ENCODE measurements around the gene ZFPL1.

Gene ZFPL1

DNA sequence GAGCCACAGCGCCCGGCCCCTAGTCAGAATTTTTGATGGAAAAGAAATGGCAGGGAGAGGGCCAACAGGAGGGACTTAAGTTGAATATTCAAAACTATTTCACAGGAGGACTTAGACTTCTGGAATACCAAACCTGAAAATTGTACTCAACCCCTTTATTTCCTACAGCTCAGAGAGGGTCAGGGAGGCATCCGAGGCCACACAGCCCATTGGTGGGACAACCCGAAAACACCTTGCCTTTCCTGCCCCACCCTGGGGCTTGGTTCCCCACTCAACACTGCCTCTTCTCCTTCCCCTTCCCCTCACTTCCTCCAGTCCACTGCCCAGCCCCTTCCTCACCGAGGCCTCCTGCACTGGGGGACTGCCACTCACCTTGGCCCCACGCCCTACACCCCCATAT, 27.0 kb upstream of the ZFPL1 start:
- TF ChIP-seq, protein P1, sequence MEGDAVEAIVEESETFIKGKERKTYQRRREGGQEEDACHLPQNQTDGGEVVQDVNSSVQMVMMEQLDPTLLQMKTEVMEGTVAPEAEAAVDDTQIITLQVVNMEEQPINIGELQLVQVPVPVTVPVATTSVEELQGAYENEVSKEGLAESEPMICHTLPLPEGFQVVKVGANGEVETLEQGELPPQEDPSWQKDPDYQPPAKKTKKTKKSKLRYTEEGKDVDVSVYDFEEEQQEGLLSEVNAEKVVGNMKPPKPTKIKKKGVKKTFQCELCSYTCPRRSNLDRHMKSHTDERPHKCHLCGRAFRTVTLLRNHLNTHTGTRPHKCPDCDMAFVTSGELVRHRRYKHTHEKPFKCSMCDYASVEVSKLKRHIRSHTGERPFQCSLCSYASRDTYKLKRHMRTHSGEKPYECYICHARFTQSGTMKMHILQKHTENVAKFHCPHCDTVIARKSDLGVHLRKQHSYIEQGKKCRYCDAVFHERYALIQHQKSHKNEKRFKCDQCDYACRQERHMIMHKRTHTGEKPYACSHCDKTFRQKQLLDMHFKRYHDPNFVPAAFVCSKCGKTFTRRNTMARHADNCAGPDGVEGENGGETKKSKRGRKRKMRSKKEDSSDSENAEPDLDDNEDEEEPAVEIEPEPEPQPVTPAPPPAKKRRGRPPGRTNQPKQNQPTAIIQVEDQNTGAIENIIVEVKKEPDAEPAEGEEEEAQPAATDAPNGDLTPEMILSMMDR (IDR thresholded peaks at IDR 0.05) = no peak

DNA sequence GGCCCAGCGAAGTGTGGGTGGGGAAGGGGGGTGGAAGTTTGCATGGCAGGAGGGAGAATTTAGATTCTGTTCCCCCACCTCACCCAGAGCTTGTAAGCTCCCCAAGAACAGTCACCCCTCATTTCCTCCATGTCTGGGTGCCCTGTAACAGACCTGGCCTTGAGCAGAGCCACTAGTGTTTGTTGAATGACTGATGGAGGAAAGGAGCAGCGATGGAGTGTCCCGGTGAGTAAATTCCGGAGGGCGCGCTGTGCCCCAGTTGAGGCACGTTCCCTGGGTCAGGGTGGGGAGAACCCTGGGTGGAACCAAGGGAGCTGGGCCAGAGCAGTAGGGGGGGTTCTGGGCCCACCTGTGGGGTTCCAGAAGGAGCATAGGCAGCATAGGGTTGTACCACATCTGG, 26.5 kb upstream of the ZFPL1 start:
- TF ChIP-seq, protein P1 (IDR thresholded peaks at IDR 0.05) = no peak

DNA sequence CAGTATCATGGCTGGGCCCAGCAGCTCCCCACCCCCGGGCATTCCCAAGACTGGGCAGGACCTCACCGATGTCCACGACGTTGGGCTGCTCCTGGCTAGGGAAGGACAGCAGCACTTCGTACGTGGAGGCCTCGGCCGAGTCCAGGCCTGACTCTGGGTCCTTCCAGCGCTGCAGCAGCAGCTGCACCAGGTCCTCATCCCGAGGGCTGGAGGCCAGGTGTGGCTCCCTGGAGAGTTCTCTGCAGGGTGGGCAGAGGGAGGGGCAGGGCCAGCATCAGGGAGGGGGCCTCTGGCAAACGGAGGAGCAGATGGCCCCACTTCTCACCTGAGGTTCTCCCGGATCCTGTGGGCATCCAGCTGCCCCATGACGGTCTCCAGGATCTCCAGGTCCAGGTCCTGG, 26.0 kb upstream of the ZFPL1 start:
- TF ChIP-seq, protein P1 (IDR thresholded peaks at IDR 0.05) = no peak

DNA sequence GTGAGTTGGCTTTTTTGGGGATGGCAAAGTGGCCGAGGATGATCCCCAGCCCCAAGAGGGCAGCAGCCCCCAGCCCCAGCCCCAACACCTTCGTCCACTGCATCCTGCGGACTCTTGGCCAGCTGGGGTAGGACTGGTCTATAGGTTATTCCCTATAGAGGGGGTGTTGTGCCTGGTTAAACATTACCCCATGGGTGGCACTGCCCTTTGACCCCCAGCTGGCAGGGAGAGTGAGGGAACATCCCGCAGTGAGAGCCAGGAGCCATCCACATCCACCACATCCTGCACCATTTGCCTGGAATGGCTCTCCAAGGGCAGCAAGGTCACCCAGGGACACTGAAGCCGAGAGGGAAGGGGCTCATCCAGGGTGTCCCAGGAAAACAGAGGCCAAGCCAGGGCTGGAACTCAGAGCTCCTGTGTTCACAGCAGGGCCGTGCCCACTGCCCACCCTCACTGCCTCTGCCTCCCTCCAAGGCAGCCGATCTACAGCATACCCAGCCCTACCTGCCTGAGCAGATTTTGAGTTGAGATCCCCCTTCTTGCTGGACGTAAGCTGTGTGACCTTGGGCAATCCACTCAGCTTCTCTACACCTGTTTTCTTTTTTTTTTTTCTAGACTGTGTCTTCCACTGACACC, 25.5 kb upstream of the ZFPL1 start, which contains the start of gene NAALADL1:
NAALADL1 (minus strand) TSS at position 135 of the 636 bp plus-strand sequence; CDS start at position 103, 32 bp downstream.
- TF ChIP-seq, protein P1 (IDR thresholded peaks at IDR 0.05) = no peak

DNA sequence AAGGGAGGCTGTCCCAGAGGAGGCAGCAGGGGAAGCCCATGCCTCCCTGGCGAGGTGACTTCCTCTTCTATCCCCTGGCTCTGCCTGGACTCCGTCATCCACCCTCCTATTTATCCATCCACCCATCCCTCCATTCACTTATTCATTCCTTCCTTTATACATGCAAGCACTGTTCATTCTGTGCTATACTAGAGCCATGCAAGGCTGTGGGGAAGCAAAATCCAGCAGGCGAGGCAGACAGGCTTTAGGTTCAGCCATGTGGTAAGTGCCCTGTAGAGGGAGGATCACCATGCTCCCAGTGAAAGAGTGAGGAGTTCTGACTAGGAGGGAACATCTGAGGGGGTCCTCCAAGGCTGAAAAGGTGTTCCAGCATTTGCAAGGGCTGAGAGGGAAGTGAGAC, 24.5 kb upstream of the ZFPL1 start:
- TF ChIP-seq, protein P1 (IDR thresholded peaks at IDR 0.05) = no peak

DNA sequence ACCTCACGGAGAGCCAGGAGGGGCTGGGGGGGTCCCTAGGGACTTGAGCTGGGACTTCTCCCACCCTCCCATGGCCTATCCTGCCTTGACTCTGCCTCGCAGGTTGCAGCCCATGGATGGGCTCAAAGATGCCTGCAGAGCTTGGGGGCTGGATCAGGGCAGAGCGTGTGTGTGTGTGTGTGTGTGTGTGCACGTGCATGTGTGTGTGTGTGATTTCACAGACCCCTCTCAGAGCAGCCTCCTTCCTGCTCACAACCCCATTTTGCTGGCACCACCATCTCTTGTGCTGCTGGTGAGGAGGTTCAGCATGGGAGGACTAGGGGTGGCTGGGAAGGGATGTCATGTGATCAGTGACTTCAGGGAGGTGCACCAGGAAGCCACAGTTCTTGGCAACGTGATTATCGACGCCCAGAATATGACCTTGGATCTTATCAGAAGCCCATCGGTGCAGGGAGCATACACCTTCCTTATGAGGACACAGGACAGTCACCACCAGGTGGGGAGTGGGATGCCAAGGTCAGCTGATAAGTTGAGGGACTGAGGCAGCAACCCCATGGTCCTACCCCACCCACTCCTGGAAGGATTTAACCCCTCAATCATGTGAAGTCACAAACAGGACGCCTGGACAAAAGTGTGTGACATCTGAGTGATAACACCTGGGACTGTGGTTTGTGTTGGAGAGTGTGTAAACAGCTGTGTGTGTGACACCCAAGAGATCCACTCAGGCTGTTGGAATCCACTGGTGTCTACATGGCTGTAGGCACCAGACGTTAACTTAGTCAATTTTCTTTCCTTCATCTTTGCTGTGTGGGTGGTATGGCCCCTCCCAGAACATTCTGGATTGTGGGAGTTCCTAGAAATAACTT, 23.8 kb upstream of the ZFPL1 start:
- TF ChIP-seq, protein P1 (IDR thresholded peaks at IDR 0.05) = no peak

DNA sequence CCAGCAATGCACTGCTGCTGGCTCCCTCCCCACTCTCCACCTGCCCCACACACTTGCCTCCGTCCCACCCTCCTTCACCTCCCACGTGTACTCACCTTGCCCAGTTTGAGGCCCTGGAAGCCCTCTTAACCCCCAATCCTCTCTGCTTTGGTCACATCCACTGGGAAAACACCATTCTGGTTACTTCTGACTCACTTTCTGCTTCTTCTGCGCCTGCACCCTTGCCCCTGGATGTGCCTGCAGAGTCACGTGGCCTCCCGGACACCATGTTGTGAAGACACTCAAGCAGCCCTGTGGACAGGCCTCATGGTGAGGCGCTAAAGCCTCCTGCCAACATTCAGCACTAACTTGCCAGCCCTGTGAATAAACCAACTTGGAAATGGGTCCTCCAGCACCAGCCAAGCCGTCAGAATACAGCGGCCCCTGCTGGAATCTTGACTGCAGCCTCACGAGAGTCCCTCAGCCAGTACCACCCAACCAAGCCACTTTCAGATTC, 23.1 kb upstream of the ZFPL1 start:
- TF ChIP-seq, protein P1 (IDR thresholded peaks at IDR 0.05) = no peak

All from LNCAP (cell line).